ENCODE measurements around the gene ITGAX.

- TF ChIP-seq, protein P1, sequence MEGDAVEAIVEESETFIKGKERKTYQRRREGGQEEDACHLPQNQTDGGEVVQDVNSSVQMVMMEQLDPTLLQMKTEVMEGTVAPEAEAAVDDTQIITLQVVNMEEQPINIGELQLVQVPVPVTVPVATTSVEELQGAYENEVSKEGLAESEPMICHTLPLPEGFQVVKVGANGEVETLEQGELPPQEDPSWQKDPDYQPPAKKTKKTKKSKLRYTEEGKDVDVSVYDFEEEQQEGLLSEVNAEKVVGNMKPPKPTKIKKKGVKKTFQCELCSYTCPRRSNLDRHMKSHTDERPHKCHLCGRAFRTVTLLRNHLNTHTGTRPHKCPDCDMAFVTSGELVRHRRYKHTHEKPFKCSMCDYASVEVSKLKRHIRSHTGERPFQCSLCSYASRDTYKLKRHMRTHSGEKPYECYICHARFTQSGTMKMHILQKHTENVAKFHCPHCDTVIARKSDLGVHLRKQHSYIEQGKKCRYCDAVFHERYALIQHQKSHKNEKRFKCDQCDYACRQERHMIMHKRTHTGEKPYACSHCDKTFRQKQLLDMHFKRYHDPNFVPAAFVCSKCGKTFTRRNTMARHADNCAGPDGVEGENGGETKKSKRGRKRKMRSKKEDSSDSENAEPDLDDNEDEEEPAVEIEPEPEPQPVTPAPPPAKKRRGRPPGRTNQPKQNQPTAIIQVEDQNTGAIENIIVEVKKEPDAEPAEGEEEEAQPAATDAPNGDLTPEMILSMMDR (IDR thresholded peaks at IDR 0.05): no peak
- TF ChIP-seq POLR2A (IDR thresholded peaks at IDR 0.05): no peak
Observed at GRCh38 chr16:31407406-31407805, 52.4 kb downstream of the ITGAX start.

Data from stomach (tissue), 4 donors.